CD14-positive monocyte (primary cell): ENCODE measurements around the gene PCDHA9. TPM values are rescaled to one million over a fixed set of nuclear protein-coding genes. Genes with fewer than 3 reads are reported as not detected.
"Not testable (repeated sequence)": the region's sequence is repeated elsewhere in the genome, so short reads cannot be mapped to it uniquely, and the experiment has no call there.

Source experiments
- DNase-seq, 3 donors: peaks; one replicate each; pipeline ENCODE4 v3.0.0-alpha.2; 2011 to 2022
- H2AFZ ChIP-seq: 2 replicates; pipeline ENCODE4 v1.6.0; 2012; ENCODE audit warnings: mild to moderate bottlenecking, low read depth, low read length, inconsistent platforms; ENCODE audit not compliant: insufficient read depth, poor library complexity, severe bottlenecking
- H3K27ac ChIP-seq, 2 donors: 1 replicate in 1 of 2; 2 replicates in 1 of 2; pipeline ENCODE4 v1.5.1; 2012 to 2013; ENCODE audit warnings: low read length in 2 of 2, control low read depth in 1 of 2, inconsistent platforms in 1 of 2, low read depth in 1 of 2, mild to moderate bottlenecking in 1 of 2
- H3K27me3 ChIP-seq, 2 donors: one replicate each; pipeline versions ENCODE4 v1.6.0 to v1.6.1; 2011 to 2013; ENCODE audit warnings: low read length in 2 of 2; ENCODE audit not compliant: control insufficient read depth in 2 of 2, insufficient read depth in 2 of 2
- H3K36me3 ChIP-seq, 2 donors: replicated peaks in 1 of 2; 1 replicate in 1 of 2; 2 replicates in 1 of 2; pipeline versions ENCODE4 v1.5.1 to v1.6.1; 2012 to 2013; ENCODE audit warnings: low read length in 2 of 2, control low read depth in 1 of 2, inconsistent platforms in 1 of 2, mild to moderate bottlenecking in 1 of 2; ENCODE audit not compliant: insufficient read depth in 2 of 2, control insufficient read depth in 1 of 2
- H3K4me1 ChIP-seq, 2 donors: 1 replicate in 1 of 2; 2 replicates in 1 of 2; pipeline versions ENCODE4 v1.5.1 to v1.6.1; 2012 to 2013; ENCODE audit warnings: low read length in 2 of 2, control low read depth in 1 of 2, inconsistent platforms in 1 of 2, mild to moderate bottlenecking in 1 of 2, moderate library complexity in 1 of 2; ENCODE audit not compliant: insufficient read depth in 2 of 2, control insufficient read depth in 1 of 2
- H3K4me2 ChIP-seq: replicated peaks from 2 replicates; pipeline ENCODE3; 2012; ENCODE audit warnings: low read length, moderate library complexity, mild to moderate bottlenecking; ENCODE audit not compliant: poor library complexity, severe bottlenecking; ENCODE audit errors: extremely low read depth
- H3K4me3 ChIP-seq, 3 experiments: fragments of 200-600 bp in 1 of 3; sonication (generic) in 1 of 3; replicated peaks in 1 of 3; 1 replicate in 2 of 3; 2 replicates in 1 of 3; pipeline ENCODE4 v1.5.1; 2011 to 2013; ENCODE audit warnings: low read length in 3 of 3, mild to moderate bottlenecking in 3 of 3, control low read depth in 2 of 3, low read depth in 2 of 3, inconsistent platforms in 1 of 3, moderate library complexity in 1 of 3
- H3K79me2 ChIP-seq: 2 replicates; pipeline ENCODE4 v1.6.0; 2012; ENCODE audit warnings: mild to moderate bottlenecking, control low read depth, inconsistent platforms, low read length, moderate library complexity; ENCODE audit not compliant: insufficient read depth
- H3K9ac ChIP-seq: 2 replicates; pipeline ENCODE4 v1.6.0; 2017; ENCODE audit warnings: low read length, mild to moderate bottlenecking; ENCODE audit not compliant: insufficient read depth, poor library complexity, severe bottlenecking
- H3K9me3 ChIP-seq, 2 donors: replicated peaks in 1 of 2; 1 replicate in 1 of 2; 2 replicates in 1 of 2; pipeline versions ENCODE4 v1.5.1 to v1.6.1; 2012 to 2013; ENCODE audit warnings: low read length in 2 of 2, control low read depth in 1 of 2; ENCODE audit not compliant: control insufficient read depth in 1 of 2, insufficient read depth in 1 of 2
- H4K20me1 ChIP-seq: 2 replicates; pipeline ENCODE4 v1.6.0; 2012; ENCODE audit warnings: mild to moderate bottlenecking, low read length, control low read depth, moderate library complexity; ENCODE audit not compliant: insufficient read depth
- H3K27ac Mint-ChIP-seq, 7 donors: one replicate each; pipeline ENCODE4 v1.8.0; 2020; ENCODE audit warnings: mild to moderate bottlenecking in 7 of 7, mixed read lengths in 7 of 7, moderate library complexity in 6 of 7, inconsistent platforms in 2 of 7
- H3K27me3 Mint-ChIP-seq, 3 donors: one replicate each; pipeline ENCODE4 v1.8.0; 2021 to 2022; ENCODE audit warnings: low read depth in 3 of 3, mild to moderate bottlenecking in 3 of 3, mixed read lengths in 3 of 3, moderate library complexity in 3 of 3, inconsistent platforms in 1 of 3
- H3K36me3 Mint-ChIP-seq, 2 donors: one replicate each; pipeline ENCODE4 v1.8.0; 2020; ENCODE audit warnings: mixed read lengths in 2 of 2, inconsistent platforms in 1 of 2, mild to moderate bottlenecking in 1 of 2
- H3K4me1 Mint-ChIP-seq: one replicate; pipeline ENCODE4 v1.8.0; 2020; ENCODE audit warnings: mild to moderate bottlenecking, mixed read lengths
- H3K4me3 Mint-ChIP-seq, 2 donors: one replicate each; pipeline ENCODE4 v1.8.0; 2020; ENCODE audit warnings: mild to moderate bottlenecking in 2 of 2, mixed read lengths in 2 of 2, moderate library complexity in 1 of 2
- H3K9me3 Mint-ChIP-seq, 7 donors: one replicate each; pipeline ENCODE4 v1.8.0; 2020 to 2022; ENCODE audit warnings: mixed read lengths in 7 of 7, mild to moderate bottlenecking in 6 of 7, moderate library complexity in 6 of 7, inconsistent platforms in 2 of 7
- CTCF ChIP-seq: fragments of 200-600 bp; IDR thresholded peaks from one replicate; pipeline ENCODE4 v1.8.0; 2022; ENCODE audit warnings: antibody characterized with exemption, mild to moderate bottlenecking
- WGBS: methylation state at CpG from one replicate; pipeline ENCODE4 v1.1.5; 2013; ENCODE audit warnings: missing lambda C conversion rate; ENCODE audit not compliant: insufficient coverage; 5-methylcytosine and 5-hydroxymethylcytosine counted together
- intact Hi-C, 2 donors: fragments of 100-400 bp; cut with micrococcal nuclease; formaldehyde crosslinking; loops; one replicate each; pipeline versions ENCODE4 v1.15.0 to v1.15.1; 2023
- polyA plus RNA-seq, 3 donors: library from polyadenylated mRNA; depleted of rRNA in 1 of 3; unstranded in 2 of 3; stranded (reverse) in 1 of 3; fragments of 300-500 nt in 2 of 3; fragments of >200 nt in 1 of 3; fragmentation: Illumina TruSeq in 2 of 3; gene quantifications; 1 replicate in 2 of 3; 2 replicates in 1 of 3; pipeline ENCODE4 v1.2.3, GENCODE V29; 2012 to 2021

PCDHA9 gene
- polyA plus RNA-seq, 3 donors: not detected

- Mint-ChIP-seq H3K9me3 (peaks cover 24 to 49% (median 32%) of the 10 kb centered on the region in 7 donors), H3K4me3 (peak overlapping the region in 1 of 2 donors; percentile 7), H3K27ac (no peak overlapping the region), H3K27me3 (peaks cover 4 to 20% (median 7%) of the 10 kb centered on the region in 3 donors), H3K4me1 (no peaks in the 10 kb centered on the region), H3K36me3 (no peaks in the 10 kb centered on the region)
- Histone ChIP-seq H3K4me1 (no peaks in the 10 kb centered on the region), H4K20me1 (no peaks in the 10 kb centered on the region), H3K27ac (no peak overlapping the region), H3K9ac (no peak overlapping the region), H3K27me3 (peaks cover 0 to 3% of the 10 kb centered on the region in 2 donors), H3K36me3 (no peaks in the 10 kb centered on the region), H3K4me2 (no peak overlapping the region), H3K4me3 (no peak overlapping the region), H2AFZ (no peak overlapping the region), H3K79me2 (no peaks in the 10 kb centered on the region), H3K9me3 (peaks cover 31 to 54% of the 10 kb centered on the region in 2 donors)
- no peak for DNase-seq
- intact Hi-C loops: no loop called here
- no peak for TF ChIP-seq CTCF
- 49% methylated on average over 84 of the region's 87 CpGs for WGBS
Measured at GRCh38 chr5:140842798-140843733, 5.1 kb upstream of the PCDHA9 start.

GRCh38 chr5:140849831-140850634 lies 1.9 kb downstream of the PCDHA9 start:
- H3K4me3 ChIP-seq, intact Hi-C loops, H3K27me3 ChIP-seq, H3K4me2 ChIP-seq, H3K4me1 ChIP-seq, H3K27ac Mint-ChIP-seq, H3K36me3 Mint-ChIP-seq, H3K9ac ChIP-seq, H3K4me3 Mint-ChIP-seq, H2AFZ ChIP-seq, H3K27me3 Mint-ChIP-seq, H3K4me1 Mint-ChIP-seq, DNase-seq, H3K27ac ChIP-seq, H3K36me3 ChIP-seq, H4K20me1 ChIP-seq, H3K79me2 ChIP-seq: not testable (repeated sequence)
- 46% methylated on average over 101 of the region's 101 CpGs for WGBS
- H3K9me3 Mint-ChIP-seq: peaks cover 19 to 51% (median 24%) of the 10 kb centered on the region in 7 donors
- peaks cover 31 to 45% of the 10 kb centered on the region in 2 donors for H3K9me3 ChIP-seq
